ENCODE measurements around the gene GHRH.

- no peak for TF ChIP-seq CTCF (IDR thresholded peaks at IDR 0.05)
- TF ChIP-seq POLR2A (IDR thresholded peaks at IDR 0.05), result no peak
Observed at GRCh38 chr20:37309290-37309689, 47.7 kb upstream of the GHRH start.

Measured in thyroid gland (tissue), 4 donors.